ENCODE measurements around the gene ORAI2.

DNA sequence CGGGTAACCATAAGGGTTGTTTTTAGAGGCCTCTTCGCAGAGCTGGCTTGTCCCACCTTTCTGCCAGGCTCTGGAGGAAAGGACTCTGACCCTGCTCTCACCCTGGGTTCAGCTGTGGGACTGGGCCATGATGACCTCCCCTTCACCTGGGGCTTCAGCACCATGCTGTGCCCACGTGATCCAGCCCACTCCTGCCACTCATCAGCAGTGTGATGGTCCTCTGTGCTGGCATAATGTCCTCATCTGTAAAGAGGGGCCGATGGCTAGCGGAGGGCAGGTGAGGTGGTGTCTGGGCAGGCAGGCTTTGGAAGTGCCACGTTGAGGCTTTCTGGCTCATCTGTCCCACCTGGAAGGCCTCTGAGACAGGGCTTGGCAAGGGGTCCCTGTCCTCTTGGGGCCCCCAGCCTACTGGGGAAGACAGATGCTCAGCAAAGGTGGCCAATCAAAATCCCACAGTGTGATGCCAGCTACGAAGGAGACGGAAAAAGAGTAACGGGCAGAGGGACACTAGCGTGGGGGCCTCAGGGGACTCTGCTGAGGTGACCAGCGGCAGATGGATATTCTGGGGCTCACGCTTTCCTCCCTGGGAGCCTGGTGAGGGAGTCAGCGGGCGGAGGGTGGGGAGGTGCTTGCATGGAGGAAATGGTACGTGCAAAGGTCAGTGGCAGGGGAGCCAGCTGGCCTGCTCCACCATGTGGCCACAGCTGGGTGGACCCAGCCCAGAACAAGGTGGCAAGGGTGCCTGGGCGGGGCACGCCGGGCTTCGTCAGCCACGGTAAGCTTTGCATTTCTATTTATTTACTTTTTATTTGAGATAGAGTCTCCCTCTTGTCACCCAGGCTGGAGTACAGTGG lies 36.8 kb downstream of the ORAI2 start:
- TF ChIP-seq, protein P1, sequence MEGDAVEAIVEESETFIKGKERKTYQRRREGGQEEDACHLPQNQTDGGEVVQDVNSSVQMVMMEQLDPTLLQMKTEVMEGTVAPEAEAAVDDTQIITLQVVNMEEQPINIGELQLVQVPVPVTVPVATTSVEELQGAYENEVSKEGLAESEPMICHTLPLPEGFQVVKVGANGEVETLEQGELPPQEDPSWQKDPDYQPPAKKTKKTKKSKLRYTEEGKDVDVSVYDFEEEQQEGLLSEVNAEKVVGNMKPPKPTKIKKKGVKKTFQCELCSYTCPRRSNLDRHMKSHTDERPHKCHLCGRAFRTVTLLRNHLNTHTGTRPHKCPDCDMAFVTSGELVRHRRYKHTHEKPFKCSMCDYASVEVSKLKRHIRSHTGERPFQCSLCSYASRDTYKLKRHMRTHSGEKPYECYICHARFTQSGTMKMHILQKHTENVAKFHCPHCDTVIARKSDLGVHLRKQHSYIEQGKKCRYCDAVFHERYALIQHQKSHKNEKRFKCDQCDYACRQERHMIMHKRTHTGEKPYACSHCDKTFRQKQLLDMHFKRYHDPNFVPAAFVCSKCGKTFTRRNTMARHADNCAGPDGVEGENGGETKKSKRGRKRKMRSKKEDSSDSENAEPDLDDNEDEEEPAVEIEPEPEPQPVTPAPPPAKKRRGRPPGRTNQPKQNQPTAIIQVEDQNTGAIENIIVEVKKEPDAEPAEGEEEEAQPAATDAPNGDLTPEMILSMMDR (IDR thresholded peaks at IDR 0.05; ENCODE audit: low read length) = no peak
- no peak for TF ChIP-seq EZH2 (IDR thresholded peaks at IDR 0.05; ENCODE audit: borderline replicate concordance, low read length)

Measured in OCI-LY1 (cell line).